Neural cell (in vitro differentiated cells): ENCODE results near the gene CNNM2. TPM values are rescaled to one million over a fixed set of nuclear protein-coding genes. Genes with fewer than 3 reads are reported as not detected.

Experiments
- H2AFZ ChIP-seq: fragments of 200-600, 300-800 bp; sonication (generic), shearing (Covaris generic); 2 replicates; pipeline ENCODE4 v1.6.0; 2014; ENCODE audit warnings: low read depth, mild to moderate bottlenecking, antibody characterized with exemption, low read length, moderate library complexity
- H3F3A ChIP-seq: fragments of 200-600 bp; shearing (Covaris generic); 2 replicates; pipeline ENCODE4 v1.6.1; 2016; ENCODE audit warnings: mild to moderate bottlenecking, moderate library complexity, mixed read lengths, antibody characterized with exemption, low read length; ENCODE audit not compliant: insufficient read depth, poor library complexity, severe bottlenecking
- H3K27ac ChIP-seq: fragments of 200-600, 300-800 bp; sonication (generic), shearing (Covaris generic); 2 replicates; pipeline ENCODE4 v1.5.1; 2014; ENCODE audit warnings: mild to moderate bottlenecking, low read length, moderate library complexity
- H3K27me3 ChIP-seq: fragments of 300-800, 200-600 bp; sonication (generic), shearing (Covaris generic); 2 replicates; pipeline ENCODE4 v1.6.0; 2014; ENCODE audit warnings: mild to moderate bottlenecking, low read depth, low read length, moderate library complexity; ENCODE audit not compliant: insufficient read depth
- H3K36me3 ChIP-seq: fragments of 300-800, 200-600 bp; sonication (generic), shearing (Covaris generic); 2 replicates; pipeline ENCODE4 v1.5.1; 2014; ENCODE audit warnings: mild to moderate bottlenecking, antibody characterized with exemption, low read length, moderate library complexity; ENCODE audit not compliant: insufficient read depth
- H3K4me2 ChIP-seq: fragments of 300-800, 200-600 bp; sonication (generic), shearing (Covaris generic); 2 replicates; pipeline ENCODE4 v1.6.0; 2014; ENCODE audit warnings: mild to moderate bottlenecking, low read length
- H3K4me3 ChIP-seq: fragments of 300-800, 200-600 bp; sonication (generic), shearing (Covaris generic); 2 replicates; pipeline ENCODE4 v1.5.1; 2014; ENCODE audit warnings: mild to moderate bottlenecking, low read length, moderate library complexity
- H3K79me2 ChIP-seq: fragments of 200-600 bp; shearing (Covaris generic); replicated peaks from 2 replicates; pipeline ENCODE4 v1.6.0; 2014; ENCODE audit warnings: mild to moderate bottlenecking, low read length, moderate library complexity; ENCODE audit not compliant: insufficient read depth
- H3K9ac ChIP-seq: fragments of 300-800, 200-600 bp; sonication (generic), shearing (Covaris generic); 2 replicates; pipeline ENCODE4 v1.6.1; 2016; ENCODE audit warnings: mild to moderate bottlenecking, low read length, mixed read lengths
- H3K9me2 ChIP-seq: fragments of 200-600 bp; shearing (Covaris generic); 2 replicates; pipeline ENCODE4 v1.6.1; 2016; ENCODE audit warnings: mild to moderate bottlenecking, low read length, mixed read lengths; ENCODE audit not compliant: insufficient read depth
- H3K9me3 ChIP-seq: fragments of 200-600, 300-800 bp; sonication (generic), shearing (Covaris generic); 2 replicates; pipeline ENCODE4 v1.6.1; 2016; ENCODE audit warnings: mild to moderate bottlenecking, mixed run types, low read length, moderate library complexity, mixed read lengths
- H4K20me1 ChIP-seq: fragments of 200-600 bp; shearing (Covaris generic); 2 replicates; pipeline ENCODE4 v1.6.1; 2016; ENCODE audit warnings: mild to moderate bottlenecking, mixed run types; ENCODE audit not compliant: insufficient read depth
- CTCF ChIP-seq: fragments of 450-650 bp; IDR thresholded peaks from 2 replicates; pipeline ENCODE4 v1.5.1; 2014; ENCODE audit warnings: antibody characterized with exemption, mild to moderate bottlenecking, moderate library complexity; ENCODE audit not compliant: poor library complexity, severe bottlenecking
- EP300 ChIP-seq: fragments of 450-650 bp; conservative IDR thresholded peaks from 2 replicates; pipeline ENCODE4 v1.6.1; 2014; ENCODE audit warnings: antibody characterized with exemption, mild to moderate bottlenecking, moderate library complexity; ENCODE audit not compliant: poor library complexity, severe bottlenecking
- EZH2 ChIP-seq: fragments of 200-600, 300-800 bp; shearing (Covaris generic), sonication (generic); IDR thresholded peaks from 2 replicates; pipeline ENCODE4 v1.6.1; 2014; ENCODE audit warnings: antibody characterized with exemption, low read length, borderline replicate concordance, mild to moderate bottlenecking; ENCODE audit not compliant: insufficient read depth, poor library complexity, severe bottlenecking
- MXI1 ChIP-seq: fragments of 450-650 bp; conservative IDR thresholded peaks from 2 replicates; pipeline ENCODE4 v1.6.1; 2014; ENCODE audit warnings: antibody characterized with exemption, mild to moderate bottlenecking; ENCODE audit not compliant: poor library complexity, severe bottlenecking
- POLR2AphosphoS5 ChIP-seq: IDR thresholded peaks from 2 replicates; pipeline ENCODE4 v1.6.1; 2012
- RAD21 ChIP-seq: fragments of 450-650 bp; conservative IDR thresholded peaks from 2 replicates; pipeline ENCODE4 v1.6.1; 2014; ENCODE audit warnings: antibody characterized with exemption, mild to moderate bottlenecking, moderate library complexity
- REST ChIP-seq: IDR thresholded peaks from 2 replicates; pipeline ENCODE4 v1.6.1; 2012; ENCODE audit warnings: borderline replicate concordance
- SMC3 ChIP-seq: fragments of 450-650 bp; conservative IDR thresholded peaks from 2 replicates; pipeline ENCODE4 v1.6.1; 2014; ENCODE audit warnings: antibody characterized with exemption, mild to moderate bottlenecking, moderate library complexity; ENCODE audit not compliant: poor library complexity
- TAF1 ChIP-seq: IDR thresholded peaks from 2 replicates; pipeline ENCODE4 v1.6.1; 2012; ENCODE audit warnings: low read depth
- polyA plus RNA-seq: library from polyadenylated mRNA; depleted of rRNA; stranded (reverse); fragments of >200 nt; gene quantifications from 2 replicates; pipeline ENCODE4 v1.2.3, GENCODE V29; 2014

The CNNM2 gene
- polyA plus RNA-seq, 1 donor from 2014 or later = 5.0 TPM

GRCh38 chr10:103110407-103110806 is 192.3 kb downstream of the CNNM2 start:
- Histone ChIP-seq H3K27me3 (no peaks in the 10 kb centered on the region), H2AFZ (no peak overlapping the region), H3K9me3 (no peaks in the 10 kb centered on the region), H3K4me2 (no peak overlapping the region), H3K9ac (no peak overlapping the region), H3K36me3 (no peaks in the 10 kb centered on the region), H3K79me2 (peaks cover 3% of the 10 kb centered on the region), H4K20me1 (no peaks in the 10 kb centered on the region), H3K9me2 (no peaks in the 10 kb centered on the region), H3K4me3 (no peak overlapping the region), H3F3A (no peaks in the 10 kb centered on the region), H3K27ac (no peak overlapping the region)
- TF ChIP-seq CTCF = no peak
- TF ChIP-seq POLR2AphosphoS5 = no peak
- no peak for TF ChIP-seq EZH2

GRCh38 chr10:103111031-103111917 is 193.2 kb downstream of the CNNM2 start:
- TF ChIP-seq RAD21 (no peak), REST (no peak), TAF1 (no peak), EZH2 (no peak), MXI1 (no peak), SMC3 (no peak), EP300 (no peak), CTCF (no peak), POLR2AphosphoS5 (no peak)
- H4K20me1 ChIP-seq = no peaks in the 10 kb centered on the region

More at GRCh38 chr10:103111031-103111917, 193.2 kb downstream of the CNNM2 start:
- H3K4me3 ChIP-seq = no peak overlapping the region
- H3K4me2 ChIP-seq = no peak overlapping the region
- no peak overlapping the region for H3K9ac ChIP-seq
- no peaks in the 10 kb centered on the region for H3F3A ChIP-seq
- H3K27ac ChIP-seq = no peak overlapping the region
- no peak overlapping the region for H2AFZ ChIP-seq
- H3K9me3 ChIP-seq = no peaks in the 10 kb centered on the region
- H3K9me2 ChIP-seq = no peaks in the 10 kb centered on the region
- no peaks in the 10 kb centered on the region for H3K27me3 ChIP-seq
- no peaks in the 10 kb centered on the region for H3K36me3 ChIP-seq
- peaks cover 3% of the 10 kb centered on the region for H3K79me2 ChIP-seq
